Activated CD4-positive, alpha-beta T cell treated with anti-CD3 and anti-CD28 coated beads, Interleukin-2, amount 50 U/mL, for 4 hours (primary cell): Measurements from ENCODE around the gene FBXL2.

Source experiments
- DNase-seq, 2 experiments: peaks; one replicate each; pipeline ENCODE4 v3.0.0-alpha.2; 2020

Gene FBXL2

DNA sequence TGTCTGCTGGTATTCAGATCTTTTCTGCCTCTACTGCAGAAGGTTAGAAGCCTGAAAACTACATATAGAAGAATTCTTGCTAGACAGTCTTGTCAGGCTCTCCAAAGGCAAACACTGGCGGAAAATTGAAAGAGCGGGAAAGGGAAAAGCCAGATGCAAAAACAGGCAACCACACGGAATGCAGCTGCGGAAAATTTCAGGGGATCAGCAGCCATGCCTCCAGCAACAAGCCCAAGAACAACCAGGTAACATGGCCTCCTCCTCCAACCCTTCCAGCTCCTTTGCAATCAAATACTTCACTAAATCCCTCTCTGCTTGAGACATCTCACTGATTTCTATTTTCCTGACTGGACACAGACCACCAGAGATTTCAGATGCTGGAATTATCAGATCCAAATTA, 153.3 kb downstream of the FBXL2 start:
- no peak for DNase-seq

DNA sequence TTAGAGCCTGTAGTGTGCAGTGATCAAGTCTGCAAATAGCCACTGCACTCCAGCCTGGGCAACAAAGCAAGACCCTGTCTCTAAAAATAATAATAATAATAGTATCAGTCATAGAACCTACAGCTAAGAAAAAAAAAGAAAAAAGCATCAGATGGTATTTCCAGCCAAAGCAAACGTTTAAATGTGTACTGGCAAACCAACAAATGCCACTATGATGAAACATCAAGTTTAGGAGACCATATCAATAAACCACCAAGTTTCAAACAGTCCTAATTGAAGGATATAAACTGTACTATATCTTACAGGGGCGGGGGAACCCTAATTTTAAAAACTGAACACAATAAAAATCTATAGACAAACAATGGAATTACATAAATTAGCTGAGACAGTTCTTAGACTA, 156.6 kb downstream of the FBXL2 start:
- DNase-seq: no peak
